Cardiac muscle cell (in vitro differentiated cells and primary cell): ENCODE data around the gene PPFIBP2. TPM values are rescaled to one million over a fixed set of nuclear protein-coding genes. Genes with fewer than 3 reads are reported as not detected.
"Not testable (repeated sequence)": the region's sequence is repeated elsewhere in the genome, so short reads cannot be mapped to it uniquely, and the experiment has no call there.

Experiments
- DNase-seq, 2 donors: peaks; one replicate each; pipeline versions ENCODE4 v3.0.0 to v3.0.0-alpha.2; 2010 to 2017; ENCODE audit warnings: low read depth in 1 of 2, low spot score in 1 of 2
- H3K27ac ChIP-seq: fragments of 200-600 bp; sonication (generic); 2 replicates; pipeline ENCODE4 v1.5.1; 2016
- H3K27me3 ChIP-seq: fragments of 200-600 bp; sonication (generic); 2 replicates; pipeline ENCODE4 v1.6.0; 2016; ENCODE audit warnings: control low read depth
- H3K36me3 ChIP-seq: fragments of 200-600 bp; sonication (generic); 2 replicates; pipeline ENCODE4 v1.5.1; 2016; ENCODE audit warnings: control low read depth
- H3K4me1 ChIP-seq: fragments of 200-600 bp; sonication (generic); 2 replicates; pipeline ENCODE4 v1.8.1; 2017; ENCODE audit warnings: low read depth, mild to moderate bottlenecking, mixed run types
- H3K4me3 ChIP-seq: fragments of 200-600 bp; sonication (generic); 2 replicates; pipeline ENCODE4 v1.5.1; 2016; ENCODE audit warnings: mild to moderate bottlenecking
- H3K9me3 ChIP-seq: fragments of 200-600 bp; sonication (generic); 2 replicates; pipeline ENCODE4 v1.5.1; 2017; ENCODE audit warnings: low read depth, mild to moderate bottlenecking, control low read depth
- CTCF ChIP-seq: IDR thresholded peaks from 2 replicates; pipeline ENCODE4 v1.5.1; 2012; ENCODE audit warnings: low read depth, mild to moderate bottlenecking, low read length
- polyA plus RNA-seq: library from polyadenylated mRNA; unstranded; fragments of >200 nt; fragmentation: Nextera tagmentation; extraction: Ambion mirVana; gene quantifications from 2 replicates; pipeline ENCODE4 v1.2.1, GENCODE V29; 2016
- total RNA-seq: library from RNA; depleted of rRNA; stranded (reverse); fragments of >200 nt; gene quantifications from 2 replicates; pipeline ENCODE4 v1.2.3, GENCODE V29; 2016

Gene PPFIBP2
- total and polyA plus RNA-seq, 2 experiments from 2014 or later = 8.0 to 13.2 TPM

- Histone ChIP-seq H3K27me3 (peaks cover 22% of the 10 kb centered on the region), H3K36me3 (no peaks in the 10 kb centered on the region), H3K4me3 (no peak overlapping the region), H3K4me1 (peaks cover 13% of the 10 kb centered on the region), H3K9me3 (no peaks in the 10 kb centered on the region), H3K27ac (no peak overlapping the region)
- TF ChIP-seq CTCF = no peak
- DNase-seq = no peak
Measured at GRCh38 chr11:7516475-7516874, 2.7 kb downstream of the PPFIBP2 start.

GRCh38 chr11:7517743-7518142 lies 3.9 kb downstream of the PPFIBP2 start:
- H3K27me3 ChIP-seq = peaks cover 22% of the 10 kb centered on the region
- not testable (repeated sequence) for H3K4me1 ChIP-seq, DNase-seq, H3K9me3 ChIP-seq, H3K4me3 ChIP-seq, H3K27ac ChIP-seq, H3K36me3 ChIP-seq

- TF ChIP-seq CTCF = no peak
- Histone ChIP-seq H3K27ac (no peak overlapping the region), H3K4me3 (no peak overlapping the region), H3K36me3 (no peaks in the 10 kb centered on the region), H3K4me1 (no peaks in the 10 kb centered on the region), H3K27me3 (peaks cover 22% of the 10 kb centered on the region), H3K9me3 (no peaks in the 10 kb centered on the region)
- DNase-seq = no peak
Measured at GRCh38 chr11:7518811-7519562, 5.2 kb downstream of the PPFIBP2 start.

- Histone ChIP-seq H3K27me3 (peaks cover 10% of the 10 kb centered on the region), H3K4me3 (no peak overlapping the region), H3K4me1 (no peaks in the 10 kb centered on the region), H3K27ac (no peak overlapping the region), H3K9me3 (no peaks in the 10 kb centered on the region), H3K36me3 (no peaks in the 10 kb centered on the region)
- no peak for DNase-seq
- TF ChIP-seq CTCF = no peak
Measured at GRCh38 chr11:7520011-7520942, 6.5 kb downstream of the PPFIBP2 start.

GRCh38 chr11:7520981-7521487 lies 7.2 kb downstream of the PPFIBP2 start:
- H3K27ac ChIP-seq = no peak overlapping the region

More at GRCh38 chr11:7520981-7521487, 7.2 kb downstream of the PPFIBP2 start:
- Histone ChIP-seq H3K36me3 (no peaks in the 10 kb centered on the region), H3K27me3 (peaks cover 2% of the 10 kb centered on the region), H3K4me1 (no peaks in the 10 kb centered on the region), H3K9me3 (no peaks in the 10 kb centered on the region), H3K4me3 (no peak overlapping the region)
- no peak for DNase-seq
- TF ChIP-seq CTCF = no peak
